Lower leg skin (tissue), 3 donors: Measurements from ENCODE around the gene MRPS15.

Experiments used
- CTCF ChIP-seq, 3 donors: fragments of 450-650 bp; IDR thresholded peaks; one replicate each; pipeline ENCODE4 v1.5.1; 2016; ENCODE audit warnings: antibody characterized with exemption in 3 of 3, mild to moderate bottlenecking in 3 of 3, moderate library complexity in 2 of 3
- POLR2A ChIP-seq, 2 donors: fragments of 450-650 bp; IDR thresholded peaks; one replicate each; pipeline ENCODE4 v1.6.1; 2016 to 2017; ENCODE audit warnings: antibody characterized with exemption in 2 of 2, mild to moderate bottlenecking in 1 of 2, moderate library complexity in 1 of 2

- TF ChIP-seq CTCF (IDR thresholded peaks at IDR 0.05): no peak
- no peak for TF ChIP-seq POLR2A (IDR thresholded peaks at IDR 0.05)
Measured at GRCh38 chr1:36463463-36463802, 751 bp downstream of the MRPS15 start.
